GM23338 (cell line): Measurements from ENCODE around the gene POLR3E.

Experiments
- EZH2 ChIP-seq: fragments of 200-600 bp; sonication (generic); IDR thresholded peaks from one replicate; pipeline ENCODE4 v1.8.0; 2017; ENCODE audit warnings: antibody characterized with exemption, mild to moderate bottlenecking, low read depth; ENCODE audit not compliant: unreplicated experiment
- EZH2phosphoT487 ChIP-seq: fragments of 200-600 bp; sonication (generic); IDR thresholded peaks from one replicate; pipeline ENCODE4 v1.8.1; 2018; ENCODE audit warnings: antibody characterized with exemption; ENCODE audit not compliant: unreplicated experiment
- POLR2AphosphoS5 ChIP-seq: IDR thresholded peaks from 2 replicates; pipeline ENCODE4 v1.6.1; 2016; ENCODE audit warnings: antibody characterized with exemption, low read depth
- STAT1 ChIP-seq: IDR thresholded peaks from one replicate; pipeline ENCODE4 v1.6.1; 2016; ENCODE audit warnings: antibody characterized with exemption; ENCODE audit not compliant: unreplicated experiment
- TF ChIP-seq, protein P1 (sequence below), 2 experiments: fragments of 200-600 bp in 1 of 2; sonication (generic) in 1 of 2; conservative IDR thresholded peaks; 2 replicates each; pipeline versions ENCODE4 v1.5.1 to v1.6.1; 2016 to 2017; ENCODE audit warnings: antibody characterized with exemption in 2 of 2, low read depth in 2 of 2, mild to moderate bottlenecking in 2 of 2, moderate library complexity in 1 of 2
- TF ChIP-seq, protein P2 (sequence below): IDR thresholded peaks from one replicate; pipeline ENCODE4 v1.6.1; 2018; ENCODE audit warnings: antibody characterized with exemption; ENCODE audit not compliant: unreplicated experiment

DNA sequence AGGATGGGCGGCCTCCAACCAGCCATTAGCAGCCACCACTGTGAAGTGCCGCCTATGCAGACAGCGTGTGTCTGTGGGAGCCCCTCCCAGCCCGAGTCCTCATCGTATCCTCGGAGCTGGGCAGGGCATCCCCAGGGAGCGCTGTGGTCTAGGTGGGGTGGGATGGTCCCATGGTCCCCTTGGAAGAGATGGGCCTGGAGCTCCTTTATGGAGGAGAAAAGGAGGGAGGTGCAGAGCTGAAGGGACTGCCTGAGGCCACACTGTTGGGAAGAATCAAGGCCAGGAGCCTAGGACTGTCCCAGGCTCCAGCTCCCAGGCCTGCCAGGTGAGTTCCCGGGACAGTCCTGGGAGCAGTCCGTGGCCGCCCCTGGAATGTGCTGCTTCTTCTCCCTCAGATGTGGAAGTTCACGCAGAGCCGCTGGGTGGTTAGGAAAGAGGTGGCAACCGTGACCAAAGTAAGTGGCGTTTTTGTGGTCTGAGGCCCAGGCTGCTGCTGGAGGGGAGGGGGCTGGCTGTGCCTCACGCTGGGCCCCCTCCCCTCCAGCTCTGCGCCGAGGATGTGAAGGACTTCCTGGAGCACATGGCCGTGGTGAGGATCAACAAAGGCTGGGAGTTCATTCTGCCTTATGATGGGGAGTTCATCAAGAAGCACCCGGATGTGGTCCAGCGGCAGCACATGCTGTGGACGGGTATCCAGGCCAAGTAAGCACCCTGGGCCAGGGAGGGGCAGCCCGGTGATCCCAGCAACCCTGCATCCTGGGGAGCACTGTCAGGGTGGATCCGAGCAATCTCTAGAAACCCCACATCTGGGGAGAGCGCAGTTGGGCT, 27.0 kb downstream of the POLR3E start:
- TF ChIP-seq POLR2AphosphoS5 (no peak), EZH2 (no peak), EZH2phosphoT487 (no peak), STAT1 (no peak)
- TF ChIP-seq, protein P1, sequence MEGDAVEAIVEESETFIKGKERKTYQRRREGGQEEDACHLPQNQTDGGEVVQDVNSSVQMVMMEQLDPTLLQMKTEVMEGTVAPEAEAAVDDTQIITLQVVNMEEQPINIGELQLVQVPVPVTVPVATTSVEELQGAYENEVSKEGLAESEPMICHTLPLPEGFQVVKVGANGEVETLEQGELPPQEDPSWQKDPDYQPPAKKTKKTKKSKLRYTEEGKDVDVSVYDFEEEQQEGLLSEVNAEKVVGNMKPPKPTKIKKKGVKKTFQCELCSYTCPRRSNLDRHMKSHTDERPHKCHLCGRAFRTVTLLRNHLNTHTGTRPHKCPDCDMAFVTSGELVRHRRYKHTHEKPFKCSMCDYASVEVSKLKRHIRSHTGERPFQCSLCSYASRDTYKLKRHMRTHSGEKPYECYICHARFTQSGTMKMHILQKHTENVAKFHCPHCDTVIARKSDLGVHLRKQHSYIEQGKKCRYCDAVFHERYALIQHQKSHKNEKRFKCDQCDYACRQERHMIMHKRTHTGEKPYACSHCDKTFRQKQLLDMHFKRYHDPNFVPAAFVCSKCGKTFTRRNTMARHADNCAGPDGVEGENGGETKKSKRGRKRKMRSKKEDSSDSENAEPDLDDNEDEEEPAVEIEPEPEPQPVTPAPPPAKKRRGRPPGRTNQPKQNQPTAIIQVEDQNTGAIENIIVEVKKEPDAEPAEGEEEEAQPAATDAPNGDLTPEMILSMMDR (conservative IDR thresholded peaks at IDR 0.05; ENCODE audit: low read depth in 2 of 2) = no peak
- TF ChIP-seq, protein P2, sequence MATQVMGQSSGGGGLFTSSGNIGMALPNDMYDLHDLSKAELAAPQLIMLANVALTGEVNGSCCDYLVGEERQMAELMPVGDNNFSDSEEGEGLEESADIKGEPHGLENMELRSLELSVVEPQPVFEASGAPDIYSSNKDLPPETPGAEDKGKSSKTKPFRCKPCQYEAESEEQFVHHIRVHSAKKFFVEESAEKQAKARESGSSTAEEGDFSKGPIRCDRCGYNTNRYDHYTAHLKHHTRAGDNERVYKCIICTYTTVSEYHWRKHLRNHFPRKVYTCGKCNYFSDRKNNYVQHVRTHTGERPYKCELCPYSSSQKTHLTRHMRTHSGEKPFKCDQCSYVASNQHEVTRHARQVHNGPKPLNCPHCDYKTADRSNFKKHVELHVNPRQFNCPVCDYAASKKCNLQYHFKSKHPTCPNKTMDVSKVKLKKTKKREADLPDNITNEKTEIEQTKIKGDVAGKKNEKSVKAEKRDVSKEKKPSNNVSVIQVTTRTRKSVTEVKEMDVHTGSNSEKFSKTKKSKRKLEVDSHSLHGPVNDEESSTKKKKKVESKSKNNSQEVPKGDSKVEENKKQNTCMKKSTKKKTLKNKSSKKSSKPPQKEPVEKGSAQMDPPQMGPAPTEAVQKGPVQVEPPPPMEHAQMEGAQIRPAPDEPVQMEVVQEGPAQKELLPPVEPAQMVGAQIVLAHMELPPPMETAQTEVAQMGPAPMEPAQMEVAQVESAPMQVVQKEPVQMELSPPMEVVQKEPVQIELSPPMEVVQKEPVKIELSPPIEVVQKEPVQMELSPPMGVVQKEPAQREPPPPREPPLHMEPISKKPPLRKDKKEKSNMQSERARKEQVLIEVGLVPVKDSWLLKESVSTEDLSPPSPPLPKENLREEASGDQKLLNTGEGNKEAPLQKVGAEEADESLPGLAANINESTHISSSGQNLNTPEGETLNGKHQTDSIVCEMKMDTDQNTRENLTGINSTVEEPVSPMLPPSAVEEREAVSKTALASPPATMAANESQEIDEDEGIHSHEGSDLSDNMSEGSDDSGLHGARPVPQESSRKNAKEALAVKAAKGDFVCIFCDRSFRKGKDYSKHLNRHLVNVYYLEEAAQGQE = no peak
